ENCODE measurements around the gene NEURL4. TPM values are rescaled to one million over a fixed set of nuclear protein-coding genes. Genes with fewer than 3 reads are reported as not detected.

Gene NEURL4
- total RNA-seq, 1 donor from 2014 or later: 28.0 TPM

GRCh38 chr17:7314719-7315569 lies 14.2 kb downstream of the NEURL4 start, which contains the start of gene GPS2:
Gene GPS2 (minus strand): TSS chr17:7315360. CDS start chr17:7315052, 308 bp downstream.
- peaks cover 41% of the 10 kb centered on the region for H3K4me1 Mint-ChIP-seq (ENCODE audit: low read depth)
- no peaks in the 10 kb centered on the region for H3K27me3 Mint-ChIP-seq (ENCODE audit: low read depth)
- DNase-seq (ENCODE audit: low spot score): peak; percentile 97
- no peak for TF ChIP-seq CTCF (IDR thresholded peaks at IDR 0.05)
- H3K36me3 Mint-ChIP-seq (ENCODE audit: low read depth): peaks cover 37% of the 10 kb centered on the region
- H3K9me3 Mint-ChIP-seq (ENCODE audit: low read depth): no peaks in the 10 kb centered on the region
- H3K4me3 Mint-ChIP-seq (ENCODE audit: unreplicated experiment): peak within 1 kb of the TSS; percentile 75
- peak within 1 kb of the TSS; percentile 87 for H3K27ac Mint-ChIP-seq (ENCODE audit: unreplicated experiment)

- TF ChIP-seq CTCF (IDR thresholded peaks at IDR 0.05): no peak
- Mint-ChIP-seq H3K27ac (ENCODE audit: unreplicated experiment) (peak overlapping the region; percentile 77), H3K4me1 (ENCODE audit: low read depth) (peaks cover 50% of the 10 kb centered on the region), H3K4me3 (ENCODE audit: unreplicated experiment) (peak overlapping the region; percentile 71), H3K27me3 (ENCODE audit: low read depth) (no peaks in the 10 kb centered on the region), H3K9me3 (ENCODE audit: low read depth) (no peaks in the 10 kb centered on the region), H3K36me3 (ENCODE audit: low read depth) (peaks cover 44% of the 10 kb centered on the region)
- DNase-seq (ENCODE audit: low spot score): no peak
These were observed 15.0 kb downstream of the NEURL4 start for GRCh38 chr17:7313890-7314718.

- no peaks in the 10 kb centered on the region for H3K27me3 Mint-ChIP-seq (ENCODE audit: low read depth)
These were observed 15.8 kb downstream of the NEURL4 start for GRCh38 chr17:7313088-7313889.

GRCh38 chr17:7312432-7313087 lies 16.6 kb downstream of the NEURL4 start:
- TF ChIP-seq CTCF (IDR thresholded peaks at IDR 0.05): no peak
- DNase-seq (ENCODE audit: low spot score): no peak
- Mint-ChIP-seq H3K27me3 (ENCODE audit: low read depth) (no peaks in the 10 kb centered on the region), H3K4me1 (ENCODE audit: low read depth) (peaks cover 55% of the 10 kb centered on the region), H3K9me3 (ENCODE audit: low read depth) (no peaks in the 10 kb centered on the region), H3K4me3 (ENCODE audit: unreplicated experiment) (no peak overlapping the region), H3K27ac (ENCODE audit: unreplicated experiment) (no peak overlapping the region), H3K36me3 (ENCODE audit: low read depth) (peaks cover 37% of the 10 kb centered on the region)

More at GRCh38 chr17:7313088-7313889, 15.8 kb downstream of the NEURL4 start:
- Mint-ChIP-seq H3K9me3 (ENCODE audit: low read depth) (no peaks in the 10 kb centered on the region), H3K4me1 (ENCODE audit: low read depth) (peaks cover 55% of the 10 kb centered on the region), H3K36me3 (ENCODE audit: low read depth) (peaks cover 41% of the 10 kb centered on the region), H3K4me3 (ENCODE audit: unreplicated experiment) (no peak overlapping the region), H3K27ac (ENCODE audit: unreplicated experiment) (peak overlapping the region; percentile 32)
- DNase-seq (ENCODE audit: low spot score): no peak
- peak; percentile 14 for TF ChIP-seq CTCF (IDR thresholded peaks at IDR 0.05)

Data from chondrocyte (in vitro differentiated cells).